Omental fat pad (tissue), 4 donors: ENCODE results near the gene ASIC5. TPM values are rescaled to one million over a fixed set of nuclear protein-coding genes. Genes with fewer than 3 reads are reported as not detected.
A peak's percentile ranks its signal among the peaks of the same experiment; 100 is the strongest.

Experiments
- ATAC-seq: fragments of 150-250 bp; one replicate; pipeline ENCODE4 v1.9.1; 2016; ENCODE audit warnings: mild to moderate bottlenecking, moderate library complexity; ENCODE audit not compliant: low FRiP score
- DNase-seq: peaks from one replicate; pipeline ENCODE4 v3.0.0-alpha.2; 2019; ENCODE audit warnings: low spot score
- total RNA-seq, 4 donors: library from RNA; depleted of rRNA; stranded (reverse); fragments of >200 nt; gene quantifications; one replicate each; pipeline ENCODE4 v1.1.0, GENCODE V29; 2016
- TF ChIP-seq, protein P1 (sequence below), 3 donors: fragments of 450-650 bp; IDR thresholded peaks; one replicate each; pipeline ENCODE4 v1.5.1; 2016 to 2017; ENCODE audit warnings: antibody characterized with exemption in 3 of 3, mild to moderate bottlenecking in 3 of 3, moderate library complexity in 2 of 3

ASIC5 gene
- total RNA-seq, 4 donors from 2014 or later, result not detected

DNA sequence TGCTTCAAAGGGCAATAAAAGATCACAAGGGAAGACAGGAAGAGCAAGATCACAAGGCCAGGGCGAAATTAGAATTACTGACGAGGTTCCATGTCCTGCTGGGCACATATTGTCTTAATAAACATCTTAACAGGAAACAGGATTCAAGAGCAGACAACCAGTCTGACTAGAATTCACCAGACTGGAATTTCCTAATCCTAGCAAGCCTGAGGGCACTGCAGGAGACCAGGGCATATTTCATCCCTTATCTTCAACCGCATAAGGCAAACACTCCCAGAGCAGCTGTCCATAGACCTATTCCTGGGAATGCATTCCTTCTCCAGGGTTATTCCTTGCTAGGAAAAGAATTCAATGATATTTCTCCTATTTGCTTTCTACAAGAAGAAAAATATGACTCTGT is 25.0 kb upstream of the ASIC5 start:
- DNase-seq, result no peak
- no peak for ATAC-seq
- TF ChIP-seq, protein P1, sequence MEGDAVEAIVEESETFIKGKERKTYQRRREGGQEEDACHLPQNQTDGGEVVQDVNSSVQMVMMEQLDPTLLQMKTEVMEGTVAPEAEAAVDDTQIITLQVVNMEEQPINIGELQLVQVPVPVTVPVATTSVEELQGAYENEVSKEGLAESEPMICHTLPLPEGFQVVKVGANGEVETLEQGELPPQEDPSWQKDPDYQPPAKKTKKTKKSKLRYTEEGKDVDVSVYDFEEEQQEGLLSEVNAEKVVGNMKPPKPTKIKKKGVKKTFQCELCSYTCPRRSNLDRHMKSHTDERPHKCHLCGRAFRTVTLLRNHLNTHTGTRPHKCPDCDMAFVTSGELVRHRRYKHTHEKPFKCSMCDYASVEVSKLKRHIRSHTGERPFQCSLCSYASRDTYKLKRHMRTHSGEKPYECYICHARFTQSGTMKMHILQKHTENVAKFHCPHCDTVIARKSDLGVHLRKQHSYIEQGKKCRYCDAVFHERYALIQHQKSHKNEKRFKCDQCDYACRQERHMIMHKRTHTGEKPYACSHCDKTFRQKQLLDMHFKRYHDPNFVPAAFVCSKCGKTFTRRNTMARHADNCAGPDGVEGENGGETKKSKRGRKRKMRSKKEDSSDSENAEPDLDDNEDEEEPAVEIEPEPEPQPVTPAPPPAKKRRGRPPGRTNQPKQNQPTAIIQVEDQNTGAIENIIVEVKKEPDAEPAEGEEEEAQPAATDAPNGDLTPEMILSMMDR (IDR thresholded peaks at IDR 0.05), result no peak

- ATAC-seq (no peak), DNase-seq (no peak)
- TF ChIP-seq, protein P1 (IDR thresholded peaks at IDR 0.05), result no peak
Measured at GRCh38 chr4:155889946-155890345, 23.9 kb upstream of the ASIC5 start.

- DNase-seq (no peak), ATAC-seq (peak; percentile 93)
- TF ChIP-seq, protein P1 (IDR thresholded peaks at IDR 0.05), result no peak
Measured at GRCh38 chr4:155889031-155889793, 23.1 kb upstream of the ASIC5 start.

DNA sequence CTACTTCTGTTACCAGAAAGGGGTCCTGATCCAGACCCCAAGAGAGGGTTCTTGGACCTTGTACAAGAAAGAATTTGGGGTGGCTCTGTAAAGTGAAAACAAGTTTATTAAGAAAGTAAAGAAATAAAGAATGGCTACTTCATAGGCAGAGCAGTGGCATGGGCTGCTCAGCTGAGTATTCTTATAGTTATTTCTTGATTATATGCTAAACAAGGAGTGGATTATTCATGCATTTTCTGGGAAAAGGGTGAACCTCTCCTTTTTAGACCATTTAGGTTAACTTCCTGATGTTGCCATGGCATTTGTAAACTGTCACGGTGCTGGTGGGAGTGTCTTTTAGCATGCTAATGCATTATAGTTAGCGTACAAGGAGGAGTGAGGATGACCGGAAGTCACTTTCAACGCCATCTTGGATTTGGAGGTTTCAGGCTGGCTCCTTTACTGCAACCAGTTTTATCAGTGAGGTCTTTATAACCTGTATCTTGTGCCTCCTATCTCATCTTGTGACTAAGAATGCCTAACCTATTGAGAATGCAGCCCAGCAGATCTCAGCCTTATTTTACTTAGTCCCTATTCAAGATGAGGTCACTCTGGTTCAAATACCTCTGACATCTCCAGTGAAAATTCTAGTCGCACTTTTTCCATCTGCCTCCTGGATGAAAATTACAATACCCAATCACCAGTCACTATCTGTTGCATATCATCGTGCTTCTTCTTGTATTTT is 21.9 kb upstream of the ASIC5 start:
- no peak for ATAC-seq
- no peak for DNase-seq
- TF ChIP-seq, protein P1 (IDR thresholded peaks at IDR 0.05), result no peak

- TF ChIP-seq, protein P1 (IDR thresholded peaks at IDR 0.05), result no peak
- DNase-seq (no peak), ATAC-seq (no peak)
Measured at GRCh38 chr4:155887045-155887444, 21.0 kb upstream of the ASIC5 start.

DNA sequence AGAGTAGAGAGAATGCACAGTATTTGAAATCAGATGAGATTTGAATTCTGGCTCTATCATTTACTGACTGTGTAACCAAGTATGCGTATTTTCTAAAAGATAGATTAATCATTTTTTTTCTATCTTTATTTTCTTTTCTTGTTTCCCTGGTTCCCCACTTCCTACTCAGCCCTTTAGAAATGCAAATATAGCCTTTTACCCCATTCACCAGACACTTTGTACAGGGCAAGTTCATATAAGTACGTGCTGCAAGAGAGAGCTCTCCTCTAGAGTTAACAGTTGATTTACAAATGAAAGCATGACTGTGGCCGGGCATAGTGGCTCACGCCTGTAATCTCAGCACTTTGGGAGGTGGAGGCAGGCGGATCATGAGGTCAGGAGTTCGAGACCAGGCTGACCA is 19.6 kb upstream of the ASIC5 start:
- DNase-seq, result no peak
- TF ChIP-seq, protein P1 (IDR thresholded peaks at IDR 0.05), result no peak
- ATAC-seq, result no peak
